Endothelial cell of umbilical vein (primary cell): ENCODE results near the gene CMTM6. TPM values are rescaled to one million over a fixed set of nuclear protein-coding genes. Genes with fewer than 3 reads are reported as not detected.

Experiments used
- BruUV-seq: library from RNA; stranded (reverse); fragments of 400-500 nt; replicated peaks from 2 replicates; lab custom pipeline; 2021; lab: Mats Ljungman, UMichigan
- CTCF ChIA-PET: fragments of 300-600, 350-600 bp; sonication (Branson Sonifier 250); formaldehyde crosslinking; loops from one replicate; lab custom pipeline; 2021; ENCODE audit warnings: antibody characterized with exemption, inconsistent platforms; lab: Charles Lee
- POLR2A ChIA-PET: fragments of 300-600, 350-600 bp; sonication (Branson Sonifier 250); formaldehyde crosslinking; loops from one replicate; lab custom pipeline; 2021; ENCODE audit warnings: antibody characterized with exemption, inconsistent platforms; lab: Charles Lee
- DNase-seq: peaks from one replicate; pipeline ENCODE4 v3.0.0-alpha.2; 2011; ENCODE audit warnings: low read depth, low spot score
- FAIRE-seq: peaks from 2 replicates; lab custom pipeline; 2011; peaks lifted over from hg19 to GRCh38; lab: Jason Lieb, UNC
- H2AFZ ChIP-seq: 2 replicates; pipeline ENCODE4 v1.6.0; 2012; ENCODE audit warnings: low read depth, low read length, control low read depth, inconsistent platforms
- H3K27ac ChIP-seq: 2 replicates; pipeline ENCODE4 v1.5.1; 2011; ENCODE audit warnings: low read depth, mild to moderate bottlenecking, control low read depth, low read length, moderate library complexity; ENCODE audit not compliant: insufficient read depth
- H3K27me3 ChIP-seq, 2 experiments: 2 replicates each; pipeline versions ENCODE4 v1.6.0 to v1.6.1; 2011; ENCODE audit warnings: low read length in 2 of 2, mixed read lengths in 1 of 2; ENCODE audit not compliant: control insufficient read depth in 2 of 2, insufficient read depth in 2 of 2
- H3K36me3 ChIP-seq, 2 experiments: 2 replicates in 1 of 2; 3 replicates in 1 of 2; pipeline ENCODE4 v1.5.1; 2011; ENCODE audit warnings: low read length in 2 of 2, mild to moderate bottlenecking in 1 of 2, moderate library complexity in 1 of 2; ENCODE audit not compliant: control insufficient read depth in 2 of 2, insufficient read depth in 2 of 2; ENCODE audit errors: extremely low read depth in 1 of 2
- H3K4me1 ChIP-seq: 3 replicates; pipeline ENCODE4 v1.5.1; 2011; ENCODE audit warnings: mild to moderate bottlenecking, low read length; ENCODE audit not compliant: control insufficient read depth, insufficient read depth; ENCODE audit errors: extremely low read depth
- H3K4me2 ChIP-seq: 2 replicates; pipeline ENCODE4 v1.6.1; 2011; ENCODE audit warnings: low read length, control low read depth, mixed read lengths; ENCODE audit not compliant: insufficient read depth
- H3K4me3 ChIP-seq, 3 experiments: fragments of 200-600 bp in 1 of 3; sonication (generic), shearing (Covaris generic) in 1 of 3; replicated peaks in 1 of 3; 2 replicates each; pipeline ENCODE4 v1.5.1; 2011 to 2016; ENCODE audit warnings: control low read depth in 3 of 3, low read length in 3 of 3, mild to moderate bottlenecking in 2 of 3, inconsistent platforms in 1 of 3, low read depth in 1 of 3, moderate library complexity in 1 of 3; ENCODE audit not compliant: insufficient read depth in 1 of 3
- H3K79me2 ChIP-seq: 2 replicates; pipeline ENCODE4 v1.6.0; 2012; ENCODE audit warnings: low read length, inconsistent platforms; ENCODE audit not compliant: control insufficient read depth, insufficient read depth
- H3K9ac ChIP-seq: replicated peaks from 2 replicates; pipeline ENCODE3; 2011; ENCODE audit warnings: low read length, control low read depth; ENCODE audit not compliant: insufficient read depth; ENCODE audit errors: extremely low read depth
- H3K9me1 ChIP-seq: replicated peaks from 3 replicates; pipeline ENCODE4 v1.6.0; 2011; ENCODE audit warnings: mild to moderate bottlenecking, low read length; ENCODE audit not compliant: control insufficient read depth, insufficient read depth; ENCODE audit errors: extremely low read depth
- H3K9me3 ChIP-seq: replicated peaks from 2 replicates; pipeline ENCODE4 v1.5.1; 2012; ENCODE audit warnings: low read length, inconsistent platforms; ENCODE audit not compliant: control insufficient read depth, insufficient read depth
- H4K20me1 ChIP-seq: replicated peaks from 2 replicates; pipeline ENCODE3; 2011; ENCODE audit warnings: mild to moderate bottlenecking, low read length; ENCODE audit not compliant: control insufficient read depth, insufficient read depth; ENCODE audit errors: extremely low read depth
- EZH2 ChIP-seq: IDR thresholded peaks from 2 replicates; pipeline ENCODE4 v1.6.1; 2012; ENCODE audit warnings: borderline replicate concordance, low read depth, mild to moderate bottlenecking, moderate library complexity, low read length, inconsistent platforms; ENCODE audit not compliant: severe bottlenecking
- FOS ChIP-seq: IDR thresholded peaks from 2 replicates; pipeline ENCODE4 v1.6.1; 2011; ENCODE audit warnings: mild to moderate bottlenecking, low read length, moderate library complexity, borderline replicate concordance; ENCODE audit not compliant: insufficient read depth
- GATA2 ChIP-seq: IDR thresholded peaks from 2 replicates; pipeline ENCODE4 v1.7.0; 2011; ENCODE audit warnings: low read depth, mild to moderate bottlenecking, moderate library complexity, mixed read lengths, low read length; ENCODE audit not compliant: insufficient read length, insufficient read depth
- JUN ChIP-seq: IDR thresholded peaks from 2 replicates; pipeline ENCODE4 v1.6.1; 2011; ENCODE audit warnings: borderline replicate concordance, low read depth; ENCODE audit not compliant: insufficient read length, insufficient read depth
- MYC ChIP-seq: IDR thresholded peaks from one replicate; pipeline ENCODE4 v1.6.1; 2011; ENCODE audit warnings: mild to moderate bottlenecking, low read depth, low read length
- POLR2A ChIP-seq: IDR thresholded peaks from 2 replicates; pipeline ENCODE4 v1.6.1; 2012; ENCODE audit warnings: low read depth, mild to moderate bottlenecking, control low read depth, low read length
- POLR2AphosphoS5 ChIP-seq: IDR thresholded peaks from 2 replicates; pipeline ENCODE4 v1.6.1; 2012; ENCODE audit warnings: low read depth, mild to moderate bottlenecking, control low read depth, low read length, moderate library complexity; ENCODE audit not compliant: insufficient read depth
- dilution Hi-C: fragments of 300-500 bp; cut with MboI; formaldehyde crosslinking; loops from one replicate; pipeline ENCODE4 v1.15.0; 2019; ENCODE audit warnings: low sequenced_read_pairs; ENCODE audit not compliant: extremely low pct_ligation_motif_present
- intact Hi-C: fragments of 100-400 bp; cut with micrococcal nuclease; formaldehyde crosslinking; loops from one replicate; pipeline ENCODE4 v1.10.0; 2022
- polyA plus RNA-seq, 4 experiments: library from polyadenylated mRNA; depleted of rRNA in 3 of 4; stranded (reverse) in 3 of 4; unstranded in 1 of 4; fragments of >200 nt; gene quantifications; 2 replicates each; pipeline versions ENCODE4 v1.2.1 to v1.2.3, GENCODE V29; 2011 to 2012; ENCODE audit warnings: missing spikeins in 1 of 4
- total RNA-seq: library from RNA; stranded (reverse); gene quantifications from 2 replicates; pipeline ENCODE4 v1.2.3, GENCODE V29; 2021
- TF ChIP-seq, protein P1 (sequence below): IDR thresholded peaks from 2 replicates; pipeline ENCODE4 v1.6.1; 2011; ENCODE audit not compliant: insufficient read depth, insufficient read length
- TF ChIP-seq, protein P2 (sequence below), 2 donors: IDR thresholded peaks; 1 replicate in 1 of 2; 2 replicates in 1 of 2; pipeline ENCODE4 v1.5.1; 2011; ENCODE audit warnings: low read length in 2 of 2, mild to moderate bottlenecking in 2 of 2, moderate library complexity in 2 of 2, control low read depth in 1 of 2, inconsistent platforms in 1 of 2, low read depth in 1 of 2; ENCODE audit not compliant: insufficient read depth in 1 of 2; ENCODE audit errors: extremely low read depth in 1 of 2

Gene CMTM6
- total and polyA plus RNA-seq, 2 donors (not counting 3 experiments of a cell fraction or from before 2014, with no cell fraction given), result 38.0 to 56.3 TPM

GRCh38 chr3:32452009-32452408 is 50.6 kb downstream of the CMTM6 start:
- H3K9me3 ChIP-seq, result no peaks in the 10 kb centered on the region
- H3K27ac ChIP-seq, result no peak overlapping the region
- FAIRE-seq (no peak), DNase-seq (no peak)
- no TSS peak for BruUV-seq
- dilution Hi-C loops (no loop called here), intact Hi-C loops (no loop called here)
- TF ChIP-seq, protein P1, sequence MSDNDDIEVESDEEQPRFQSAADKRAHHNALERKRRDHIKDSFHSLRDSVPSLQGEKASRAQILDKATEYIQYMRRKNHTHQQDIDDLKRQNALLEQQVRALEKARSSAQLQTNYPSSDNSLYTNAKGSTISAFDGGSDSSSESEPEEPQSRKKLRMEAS, result no peak
- no peak for TF ChIP-seq GATA2
- TF ChIP-seq POLR2AphosphoS5, result no peak
- TF ChIP-seq POLR2A, result no peak
- TF ChIP-seq EZH2, result no peak
- TF ChIP-seq MYC, result no peak
- no peak for TF ChIP-seq FOS
- no peak for TF ChIP-seq JUN
- TF ChIP-seq, protein P2, sequence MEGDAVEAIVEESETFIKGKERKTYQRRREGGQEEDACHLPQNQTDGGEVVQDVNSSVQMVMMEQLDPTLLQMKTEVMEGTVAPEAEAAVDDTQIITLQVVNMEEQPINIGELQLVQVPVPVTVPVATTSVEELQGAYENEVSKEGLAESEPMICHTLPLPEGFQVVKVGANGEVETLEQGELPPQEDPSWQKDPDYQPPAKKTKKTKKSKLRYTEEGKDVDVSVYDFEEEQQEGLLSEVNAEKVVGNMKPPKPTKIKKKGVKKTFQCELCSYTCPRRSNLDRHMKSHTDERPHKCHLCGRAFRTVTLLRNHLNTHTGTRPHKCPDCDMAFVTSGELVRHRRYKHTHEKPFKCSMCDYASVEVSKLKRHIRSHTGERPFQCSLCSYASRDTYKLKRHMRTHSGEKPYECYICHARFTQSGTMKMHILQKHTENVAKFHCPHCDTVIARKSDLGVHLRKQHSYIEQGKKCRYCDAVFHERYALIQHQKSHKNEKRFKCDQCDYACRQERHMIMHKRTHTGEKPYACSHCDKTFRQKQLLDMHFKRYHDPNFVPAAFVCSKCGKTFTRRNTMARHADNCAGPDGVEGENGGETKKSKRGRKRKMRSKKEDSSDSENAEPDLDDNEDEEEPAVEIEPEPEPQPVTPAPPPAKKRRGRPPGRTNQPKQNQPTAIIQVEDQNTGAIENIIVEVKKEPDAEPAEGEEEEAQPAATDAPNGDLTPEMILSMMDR (IDR thresholded peaks at IDR 0.05; ENCODE audit: extremely low read depth in 1 of 2, insufficient read depth in 1 of 2, low read depth in 1 of 2, low read length in 2 of 2), result no peak
- no peaks in the 10 kb centered on the region for H3K9me1 ChIP-seq
- CTCF ChIA-PET, result interaction anchor here (1.2 kb wide), 1 partner anchor 16 kb away, joined by 4 read pairs; no protein-coding TSS in a partner anchor
- no peak overlapping the region for H3K9ac ChIP-seq
- no peaks in the 10 kb centered on the region for H3K27me3 ChIP-seq
- H3K36me3 ChIP-seq, result peaks cover 3 to 27% of the 10 kb centered on the region in 2 experiments
- no peaks in the 10 kb centered on the region for H3K4me1 ChIP-seq
- POLR2A ChIA-PET, result no interaction called here
- H2AFZ ChIP-seq, result no peak overlapping the region
- H3K79me2 ChIP-seq, result peaks cover 6% of the 10 kb centered on the region
- no peak overlapping the region for H3K4me2 ChIP-seq
- no peaks in the 10 kb centered on the region for H4K20me1 ChIP-seq
- H3K4me3 ChIP-seq, result no peak overlapping the region
